H1 (cell line): ENCODE results near the gene ASTN2. TPM values are rescaled to one million over a fixed set of nuclear protein-coding genes. Genes with fewer than 3 reads are reported as not detected.

Source experiments
- CTCF ChIA-PET: fragments of 300-600 bp; sonication (Branson Sonifier 250); formaldehyde crosslinking; loops from one replicate; lab custom pipeline; 2021; ENCODE audit not compliant: partially characterized antibody; lab: Charles Lee
- POLR2A ChIA-PET: fragments of 300-600 bp; sonication (Branson Sonifier 250); formaldehyde crosslinking; loops from one replicate; lab custom pipeline; 2021; ENCODE audit warnings: inconsistent platforms; ENCODE audit not compliant: partially characterized antibody; lab: Charles Lee
- DNase-seq, 2 experiments: peaks; one replicate each; pipeline versions ENCODE4 v3.0.0 to v3.0.0-alpha.2; 2010 to 2022; ENCODE audit warnings: low spot score in 2 of 2, low read depth in 1 of 2, mixed read lengths in 1 of 2
- FAIRE-seq: peaks from 2 replicates; lab custom pipeline; 2011; peaks lifted over from hg19 to GRCh38; lab: Jason Lieb, UNC
- H2AFZ ChIP-seq: 2 replicates; pipeline ENCODE4 v1.8.1; 2012; ENCODE audit warnings: low read length, inconsistent platforms
- H2AK5ac ChIP-seq: 2 replicates; pipeline ENCODE4 v1.6.1; 2013; ENCODE audit warnings: low read depth, low read length
- H2BK120ac ChIP-seq: replicated peaks from 2 replicates; pipeline ENCODE3; 2013; ENCODE audit warnings: low read depth, low read length, inconsistent platforms
- H2BK12ac ChIP-seq: 2 replicates; pipeline ENCODE4 v1.6.1; 2013; ENCODE audit warnings: low read depth, low read length
- H2BK15ac ChIP-seq: 2 replicates; pipeline ENCODE4 v1.6.1; 2013; ENCODE audit warnings: low read length
- H2BK20ac ChIP-seq: 2 replicates; pipeline ENCODE4 v1.6.1; 2013; ENCODE audit warnings: low read length
- H2BK5ac ChIP-seq: 2 replicates; pipeline ENCODE4 v1.6.1; 2013; ENCODE audit warnings: low read depth, low read length
- H3K14ac ChIP-seq: 2 replicates; pipeline ENCODE4 v1.6.1; 2013; ENCODE audit warnings: inconsistent platforms; ENCODE audit not compliant: insufficient read length
- H3K18ac ChIP-seq: 2 replicates; pipeline ENCODE4 v1.6.1; 2013; ENCODE audit warnings: low read length; ENCODE audit errors: extremely low read depth
- H3K23ac ChIP-seq: 2 replicates; pipeline ENCODE4 v1.6.1; 2013; ENCODE audit warnings: inconsistent platforms; ENCODE audit not compliant: insufficient read length
- H3K23me2 ChIP-seq: 2 replicates; pipeline ENCODE4 v1.6.1; 2013; ENCODE audit warnings: low read depth, low read length
- H3K27ac ChIP-seq: 2 replicates; pipeline ENCODE4 v1.6.1; 2011; ENCODE audit warnings: low read depth, low read length, inconsistent platforms
- H3K27me3 ChIP-seq, 4 experiments: replicated peaks in 1 of 4; 1 replicate in 1 of 4; 2 replicates in 3 of 4; pipeline versions ENCODE4 v1.6.1 to v1.8.1; 2011 to 2013; ENCODE audit warnings: low read length in 3 of 4, mild to moderate bottlenecking in 3 of 4, inconsistent platforms in 2 of 4, mixed read lengths in 2 of 4, moderate library complexity in 1 of 4; ENCODE audit not compliant: control insufficient read depth in 3 of 4, insufficient read depth in 3 of 4; ENCODE audit errors: extremely low read depth in 1 of 4
- H3K36me3 ChIP-seq, 4 experiments: 2 replicates each; pipeline versions ENCODE4 v1.6.1 to v1.8.1; 2011 to 2013; ENCODE audit warnings: mild to moderate bottlenecking in 4 of 4, low read length in 3 of 4, moderate library complexity in 2 of 4, control low read depth in 1 of 4, inconsistent platforms in 1 of 4; ENCODE audit not compliant: insufficient read depth in 4 of 4, control insufficient read depth in 2 of 4
- H3K4ac ChIP-seq: replicated peaks from 2 replicates; pipeline ENCODE3; 2013; ENCODE audit warnings: low read length, low read depth, mixed read lengths, inconsistent platforms; ENCODE audit not compliant: insufficient read length
- H3K4me1 ChIP-seq, 4 experiments: replicated peaks in 1 of 4; 1 replicate in 1 of 4; 2 replicates in 3 of 4; pipeline versions ENCODE4 v1.6.1 to v1.8.1; 2011 to 2013; ENCODE audit warnings: low read length in 3 of 4, inconsistent platforms in 2 of 4, mixed read lengths in 1 of 4; ENCODE audit not compliant: insufficient read depth in 4 of 4, control insufficient read depth in 3 of 4
- H3K4me2 ChIP-seq, 2 experiments: 2 replicates each; pipeline versions ENCODE4 v1.6.1 to v1.8.1; 2011 to 2013; ENCODE audit warnings: low read depth in 2 of 2, low read length in 2 of 2, control low read depth in 1 of 2, inconsistent platforms in 1 of 2, mild to moderate bottlenecking in 1 of 2; ENCODE audit not compliant: insufficient read depth in 1 of 2
- H3K4me3 ChIP-seq, 4 experiments: fragments of 200-600, 300-600 bp in 1 of 4; sonication (generic), shearing (Covaris generic), sonication (Bioruptor Twin) in 1 of 4; 2 replicates each; pipeline versions ENCODE4 v1.5.1 to v1.8.1; 2011 to 2016; ENCODE audit warnings: low read length in 4 of 4, low read depth in 3 of 4, control low read depth in 2 of 4, inconsistent platforms in 2 of 4, mild to moderate bottlenecking in 2 of 4, mixed read lengths in 1 of 4, moderate library complexity in 1 of 4; ENCODE audit not compliant: insufficient read depth in 2 of 4; ENCODE audit errors: extremely low read depth in 1 of 4
- H3K56ac ChIP-seq: replicated peaks from 2 replicates; pipeline ENCODE3; 2013; ENCODE audit warnings: low read depth, mild to moderate bottlenecking, mixed read lengths, low read length, inconsistent platforms; ENCODE audit not compliant: insufficient read length
- H3K79me1 ChIP-seq: 2 replicates; pipeline ENCODE4 v1.6.1; 2013; ENCODE audit warnings: low read depth, low read length, control low read depth
- H3K79me2 ChIP-seq, 2 experiments: 2 replicates each; pipeline versions ENCODE4 v1.6.1 to v1.8.1; 2012 to 2013; ENCODE audit warnings: low read length in 2 of 2, mild to moderate bottlenecking in 2 of 2, inconsistent platforms in 1 of 2; ENCODE audit not compliant: insufficient read depth in 2 of 2, control insufficient read depth in 1 of 2
- H3K9ac ChIP-seq, 4 experiments: replicated peaks in 1 of 4; 1 replicate in 1 of 4; 2 replicates in 3 of 4; pipeline versions ENCODE4 v1.6.1 to v1.8.1; 2011 to 2013; ENCODE audit warnings: low read depth in 3 of 4, low read length in 3 of 4, control low read depth in 2 of 4, mild to moderate bottlenecking in 2 of 4, moderate library complexity in 2 of 4, inconsistent platforms in 1 of 4; ENCODE audit errors: extremely low read depth in 1 of 4
- H3K9me3 ChIP-seq, 2 experiments: 2 replicates each; pipeline versions ENCODE4 v1.6.1 to v1.8.1; 2012 to 2013; ENCODE audit warnings: mild to moderate bottlenecking in 2 of 2, moderate library complexity in 2 of 2, control low read depth in 1 of 2, inconsistent platforms in 1 of 2, low read depth in 1 of 2, low read length in 1 of 2, mixed read lengths in 1 of 2; ENCODE audit not compliant: insufficient read depth in 2 of 2
- H4K20me1 ChIP-seq, 2 experiments: replicated peaks in 1 of 2; 2 replicates each; pipeline versions ENCODE3 to v1.8.1; 2011 to 2013; ENCODE audit warnings: inconsistent platforms in 2 of 2, low read length in 2 of 2, mild to moderate bottlenecking in 1 of 2; ENCODE audit not compliant: insufficient read depth in 2 of 2, control insufficient read depth in 1 of 2
- H4K5ac ChIP-seq: 2 replicates; pipeline ENCODE4 v1.6.1; 2013; ENCODE audit warnings: low read length, low read depth, mixed read lengths, inconsistent platforms; ENCODE audit not compliant: insufficient read length
- H4K8ac ChIP-seq: 2 replicates; pipeline ENCODE4 v1.8.0; 2013; ENCODE audit warnings: mild to moderate bottlenecking, moderate library complexity, low read length, inconsistent platforms; ENCODE audit not compliant: insufficient read depth; ENCODE audit errors: extremely low read depth
- H4K91ac ChIP-seq: replicated peaks from 2 replicates; pipeline ENCODE3; 2013; ENCODE audit warnings: low read length, mixed read lengths, inconsistent platforms; ENCODE audit not compliant: insufficient read length
- CBX5 ChIP-seq: fragments of 300-800, 300-1000 bp; sonication (generic); IDR thresholded peaks from 2 replicates; pipeline ENCODE4 v1.7.1; 2016; ENCODE audit warnings: antibody characterized with exemption, low read length, low read depth
- CHD1 ChIP-seq: IDR thresholded peaks from 2 replicates; pipeline ENCODE4 v1.6.1; 2012; ENCODE audit warnings: low read depth, low read length, improper control_type of control experiment
- GABPA ChIP-seq: IDR thresholded peaks from 2 replicates; pipeline ENCODE4 v1.6.1; 2011; ENCODE audit warnings: mild to moderate bottlenecking, low read length, moderate library complexity, borderline replicate concordance; ENCODE audit not compliant: insufficient read depth
- PHF8 ChIP-seq: fragments of 200-600 bp; sonication (generic); conservative IDR thresholded peaks from 2 replicates; pipeline ENCODE4 v1.7.1; 2012; ENCODE audit warnings: low read depth, mild to moderate bottlenecking, inconsistent platforms, low read length, moderate library complexity
- POLR2AphosphoS5 ChIP-seq: IDR thresholded peaks from 2 replicates; pipeline ENCODE4 v1.6.1; 2011; ENCODE audit warnings: low read depth, low read length
- RFX5 ChIP-seq: IDR thresholded peaks from 2 replicates; pipeline ENCODE4 v1.6.1; 2011; ENCODE audit warnings: low read depth, low read length, improper control_type of control experiment, borderline replicate concordance
- TCF12 ChIP-seq: IDR thresholded peaks from 2 replicates; pipeline ENCODE4 v1.6.1; 2011; ENCODE audit warnings: low read depth, mild to moderate bottlenecking, low read length
- WGBS, 2 experiments: shearing (Covaris generic) in 1 of 2; methylation state at CpG; one replicate each; pipeline versions ENCODE4 v1.1.6 to v1.1.7; 2013 to 2015; ENCODE audit warnings: low lambda C conversion rate in 2 of 2, mixed read lengths in 2 of 2, inconsistent platforms in 1 of 2, low coverage in 1 of 2, missing lambda C conversion rate in 1 of 2; ENCODE audit not compliant: insufficient replicate concordance in 2 of 2, insufficient coverage in 1 of 2, insufficient read length in 1 of 2; ENCODE audit errors: extremely low coverage in 1 of 2, missing lambda C conversion rate in 1 of 2; 5-methylcytosine and 5-hydroxymethylcytosine counted together
- polyA plus RNA-seq, 7 experiments: library from polyadenylated mRNA; depleted of rRNA in 3 of 7; stranded (reverse) in 5 of 7; unstranded in 2 of 7; fragments of >200 nt in 5 of 7; fragments of 200-250 nt in 2 of 7; gene quantifications; 1 replicate in 5 of 7; 2 replicates in 1 of 7; 4 replicates in 1 of 7; pipeline versions ENCODE4 v1.2.1 to v1.2.3, GENCODE V29; 2011 to 2013; ENCODE audit warnings: missing spikeins in 2 of 7, mixed read lengths in 2 of 7
- total RNA-seq: library from RNA; stranded (reverse); fragmentation: NEBNext Ultra II Directional; extraction: Animal tissue kit (Norgen Biotek cat#: 25700); gene quantifications from 2 replicates; pipeline ENCODE4 v1.2.1, GENCODE V29; 2021

The ASTN2 gene
- total and polyA plus RNA-seq, 2 of the 8 experiments (the other 6 are each of a cell fraction or from before 2014, with no cell fraction given): 8.2 to 13.7 TPM

DNA sequence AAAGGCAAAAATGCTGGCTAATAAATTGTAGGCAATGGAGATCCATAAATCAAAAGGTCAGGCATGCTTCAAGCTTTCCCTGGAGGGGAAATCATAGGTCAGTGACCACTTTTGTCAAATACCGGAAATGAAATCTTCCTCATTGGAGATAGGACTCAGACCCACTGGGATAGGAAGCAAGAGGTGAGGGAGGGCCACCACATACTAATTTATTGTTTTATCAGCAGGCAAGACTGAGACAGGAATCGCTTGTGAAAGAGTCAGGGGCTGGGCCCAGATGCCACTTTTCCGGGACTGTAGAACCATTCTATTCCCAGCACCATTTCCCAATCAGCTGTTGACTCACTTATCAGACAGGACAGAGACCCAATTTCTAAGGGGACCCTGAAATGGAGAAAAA, 984.0 kb downstream of the ASTN2 start:
- Histone ChIP-seq H2BK5ac (no peak overlapping the region), H3K4me3 (no peak overlapping the region), H3K4me1 (no peaks in the 10 kb centered on the region), H3K23me2 (no peaks in the 10 kb centered on the region), H3K4ac (no peak overlapping the region), H4K20me1 (no peaks in the 10 kb centered on the region), H3K27ac (no peak overlapping the region), H2BK20ac (no peak overlapping the region), H3K18ac (no peak overlapping the region), H2AK5ac (no peak overlapping the region), H3K4me2 (no peak overlapping the region), H3K56ac (no peak overlapping the region), H2BK12ac (no peak overlapping the region), H2AFZ (no peak overlapping the region), H3K27me3 (no peaks in the 10 kb centered on the region), H3K9ac (no peak overlapping the region), H4K91ac (no peak overlapping the region), H3K79me2 (no peaks in the 10 kb centered on the region), H3K36me3 (no peaks in the 10 kb centered on the region), H4K5ac (no peak overlapping the region), H3K23ac (no peak overlapping the region), H2BK120ac (no peak overlapping the region)
- 93% methylated on average over 3 of the region's 3 CpGs; no CpG with 5 or more reads in 1 of the 2 experiments for WGBS, 2 experiments
- POLR2A ChIA-PET: no interaction called here
- CTCF ChIA-PET: interaction anchor here (0.6 to 1.2 kb wide), 2 partner anchors 64 to 231 kb away, joined by 3 read pairs; no protein-coding TSS in a partner anchor
- DNase-seq (no peak), FAIRE-seq (no peak)
- TF ChIP-seq TCF12: no peak
- no peak for TF ChIP-seq CBX5
- TF ChIP-seq CHD1: no peak
- TF ChIP-seq POLR2AphosphoS5: no peak
- TF ChIP-seq GABPA: no peak
- TF ChIP-seq RFX5: no peak
- TF ChIP-seq PHF8: no peak
- TF ChIP-seq, all 59 proteins: peak for 0
- H2BK15ac ChIP-seq: no peak overlapping the region
- H3K14ac ChIP-seq: no peak overlapping the region
- no peaks in the 10 kb centered on the region for H3K79me1 ChIP-seq
- no peaks in the 10 kb centered on the region for H3K9me3 ChIP-seq
- no peak overlapping the region for H4K8ac ChIP-seq
